ENCODE results near the gene AFF1.
A peak's percentile ranks its signal among the peaks of the same experiment; 100 is the strongest.

The AFF1 gene

DNA sequence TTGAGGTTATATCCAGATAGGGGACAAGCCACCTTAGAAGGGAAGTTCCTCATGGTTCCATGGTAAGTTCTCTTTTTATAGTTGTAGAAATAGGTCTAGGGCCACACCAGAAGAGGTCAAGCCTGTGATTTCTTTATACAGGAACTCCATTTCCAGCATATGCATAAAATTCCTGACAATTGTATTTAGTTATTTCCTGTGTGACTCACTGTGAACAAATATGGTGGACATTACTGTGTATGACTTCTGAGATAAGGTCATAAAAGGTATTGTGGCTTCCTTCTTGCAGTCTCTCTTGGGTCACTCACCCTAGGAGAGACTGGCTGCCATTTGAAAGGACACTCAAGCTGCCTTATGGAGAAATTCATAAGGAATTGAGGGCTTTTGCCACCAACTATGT, 40.4 kb upstream of the AFF1 start:
- DNase-seq (ENCODE audit: low read depth), result peak; percentile 27
- TF ChIP-seq, protein P1, sequence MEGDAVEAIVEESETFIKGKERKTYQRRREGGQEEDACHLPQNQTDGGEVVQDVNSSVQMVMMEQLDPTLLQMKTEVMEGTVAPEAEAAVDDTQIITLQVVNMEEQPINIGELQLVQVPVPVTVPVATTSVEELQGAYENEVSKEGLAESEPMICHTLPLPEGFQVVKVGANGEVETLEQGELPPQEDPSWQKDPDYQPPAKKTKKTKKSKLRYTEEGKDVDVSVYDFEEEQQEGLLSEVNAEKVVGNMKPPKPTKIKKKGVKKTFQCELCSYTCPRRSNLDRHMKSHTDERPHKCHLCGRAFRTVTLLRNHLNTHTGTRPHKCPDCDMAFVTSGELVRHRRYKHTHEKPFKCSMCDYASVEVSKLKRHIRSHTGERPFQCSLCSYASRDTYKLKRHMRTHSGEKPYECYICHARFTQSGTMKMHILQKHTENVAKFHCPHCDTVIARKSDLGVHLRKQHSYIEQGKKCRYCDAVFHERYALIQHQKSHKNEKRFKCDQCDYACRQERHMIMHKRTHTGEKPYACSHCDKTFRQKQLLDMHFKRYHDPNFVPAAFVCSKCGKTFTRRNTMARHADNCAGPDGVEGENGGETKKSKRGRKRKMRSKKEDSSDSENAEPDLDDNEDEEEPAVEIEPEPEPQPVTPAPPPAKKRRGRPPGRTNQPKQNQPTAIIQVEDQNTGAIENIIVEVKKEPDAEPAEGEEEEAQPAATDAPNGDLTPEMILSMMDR (conservative IDR thresholded peaks at IDR 0.05; ENCODE audit: control insufficient read depth, insufficient read depth, low read depth, low read length), result no peak
- H3K4me3 ChIP-seq (ENCODE audit: control insufficient read depth, low read depth, low read length), result no peak overlapping the region

DNA sequence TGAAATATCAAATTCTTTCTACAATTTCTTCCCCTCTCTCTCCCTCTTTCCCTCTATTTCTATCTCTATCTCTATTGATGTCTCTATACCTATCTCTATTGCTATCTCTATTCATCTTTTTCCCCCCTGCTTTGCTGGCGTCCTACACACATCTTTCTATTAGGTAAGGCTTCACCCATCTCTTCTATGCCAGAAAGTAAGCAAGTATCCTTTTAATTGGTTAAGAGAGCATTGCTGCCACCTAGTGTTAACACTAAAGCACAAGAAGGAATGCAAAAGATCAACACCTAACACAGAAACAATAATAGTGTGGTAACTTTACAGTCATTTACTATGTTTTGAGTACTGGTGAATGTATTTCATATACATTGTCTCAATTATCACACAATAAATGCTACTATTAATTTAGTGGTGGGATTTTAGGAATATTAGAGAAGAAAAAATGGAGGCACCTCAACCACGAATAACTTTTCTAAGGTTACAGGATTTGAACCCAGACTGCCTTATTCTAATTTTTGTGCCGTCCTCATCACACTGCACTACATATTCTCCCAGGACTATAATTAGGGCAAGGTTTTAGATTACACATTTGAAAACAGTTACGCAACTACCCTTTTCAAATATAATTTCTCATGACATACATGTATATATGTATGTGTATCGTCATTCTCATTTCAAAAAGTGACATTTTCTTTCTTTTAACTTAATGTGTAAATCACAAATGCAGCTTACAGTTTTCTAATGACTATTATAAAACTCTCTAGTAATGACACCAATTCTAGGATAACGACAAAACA, 38.9 kb upstream of the AFF1 start:
- DNase-seq (ENCODE audit: low read depth), result peak; percentile 78
- TF ChIP-seq, protein P1 (conservative IDR thresholded peaks at IDR 0.05; ENCODE audit: control insufficient read depth, insufficient read depth, low read depth, low read length), result peak; percentile 79
- H3K4me3 ChIP-seq (ENCODE audit: control insufficient read depth, low read depth, low read length), result no peak overlapping the region

DNA sequence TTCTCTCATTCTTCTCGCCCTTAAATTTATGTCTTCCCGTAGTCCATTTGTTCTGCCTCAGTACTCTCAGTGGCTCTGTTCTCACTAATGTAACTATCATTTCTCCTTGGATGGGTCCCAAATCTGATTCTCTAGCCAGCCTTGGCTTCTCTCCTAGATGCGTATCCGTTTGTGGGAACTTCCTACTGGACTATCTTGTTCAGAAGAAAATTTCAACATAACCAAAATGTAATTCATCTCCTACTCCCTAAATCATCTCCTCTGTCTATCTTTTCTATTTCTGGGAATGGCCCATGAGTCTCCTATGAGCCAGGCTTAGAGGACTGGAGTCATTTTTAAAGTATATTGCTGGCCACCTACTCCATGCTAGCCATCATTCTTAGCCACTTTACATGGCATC, 38.2 kb upstream of the AFF1 start:
- DNase-seq (ENCODE audit: low read depth), result peak; percentile 52
- no peak overlapping the region for H3K4me3 ChIP-seq (ENCODE audit: control insufficient read depth, low read depth, low read length)
- TF ChIP-seq, protein P1 (conservative IDR thresholded peaks at IDR 0.05; ENCODE audit: control insufficient read depth, insufficient read depth, low read depth, low read length), result no peak

DNA sequence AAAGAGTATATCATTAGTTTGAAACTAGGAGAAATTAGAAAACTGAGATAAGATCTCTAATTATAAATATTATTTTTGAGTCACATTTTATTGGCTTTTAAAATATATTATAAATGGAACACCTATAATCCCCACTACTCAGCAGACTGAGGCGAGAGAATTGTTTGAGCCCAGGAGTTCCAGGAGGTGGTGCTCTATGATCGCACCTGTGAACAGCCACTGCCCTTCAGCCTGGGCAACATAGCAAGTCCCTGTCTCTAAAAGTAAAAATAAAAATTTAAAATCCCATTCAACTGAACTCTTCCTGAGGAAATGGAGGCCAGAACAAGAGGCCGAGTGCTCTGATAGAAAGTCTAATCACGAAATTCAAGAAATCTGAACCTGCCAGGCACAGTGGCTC, 36.2 kb upstream of the AFF1 start:
- TF ChIP-seq, protein P1 (conservative IDR thresholded peaks at IDR 0.05; ENCODE audit: control insufficient read depth, insufficient read depth, low read depth, low read length), result peak; percentile 10
- H3K4me3 ChIP-seq (ENCODE audit: control insufficient read depth, low read depth, low read length), result no peak overlapping the region
- DNase-seq (ENCODE audit: low read depth), result no peak

DNA sequence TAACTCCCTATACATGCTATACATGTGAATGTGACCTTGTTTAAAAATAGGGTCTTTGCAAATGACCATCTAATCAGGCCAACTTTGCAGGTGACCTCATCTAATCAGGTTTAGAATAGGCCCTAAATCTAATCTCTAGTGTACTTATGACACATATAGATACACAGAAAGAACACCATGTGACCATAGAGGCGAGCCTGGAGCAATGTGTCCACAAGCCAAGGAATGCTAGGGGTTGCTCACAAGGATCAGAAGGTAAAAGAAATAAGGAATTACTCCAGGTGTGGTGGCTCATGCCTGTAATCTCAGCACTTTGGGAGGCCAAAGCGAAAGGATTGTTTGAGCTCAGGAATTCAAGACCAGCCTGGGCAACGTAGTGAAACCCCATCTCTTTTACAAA, 32.9 kb upstream of the AFF1 start:
- TF ChIP-seq, protein P1 (conservative IDR thresholded peaks at IDR 0.05; ENCODE audit: control insufficient read depth, insufficient read depth, low read depth, low read length), result no peak
- H3K4me3 ChIP-seq (ENCODE audit: control insufficient read depth, low read depth, low read length), result no peak overlapping the region
- DNase-seq (ENCODE audit: low read depth), result no peak

DNA sequence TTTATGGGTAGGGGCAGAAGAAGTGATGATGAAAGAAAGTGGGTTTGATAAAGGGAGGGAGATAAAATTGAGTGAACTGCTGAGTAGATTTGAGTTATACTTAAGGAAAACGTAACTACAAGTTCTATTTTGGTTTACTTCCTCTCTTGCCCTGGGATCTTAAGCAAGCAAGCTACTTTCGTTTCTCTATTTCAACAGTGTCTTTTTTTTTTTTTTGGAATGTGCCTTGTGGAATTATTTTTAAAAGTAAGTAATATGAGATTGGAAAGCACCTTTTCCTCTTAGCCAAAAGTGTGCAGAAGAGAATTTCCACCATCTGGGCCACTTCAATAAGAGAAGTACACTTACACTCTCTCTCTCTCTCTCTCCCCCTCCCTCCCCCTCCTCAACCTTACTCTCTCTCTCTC, 26.6 kb upstream of the AFF1 start:
- TF ChIP-seq, protein P1 (conservative IDR thresholded peaks at IDR 0.05; ENCODE audit: control insufficient read depth, insufficient read depth, low read depth, low read length), result no peak
- H3K4me3 ChIP-seq (ENCODE audit: control insufficient read depth, low read depth, low read length), result no peak overlapping the region
- peak; percentile 47 for DNase-seq (ENCODE audit: low read depth)
